ENCODE measurements around the gene MRC1.

- no peak for TF ChIP-seq CTCF (conservative IDR thresholded peaks at IDR 0.05)
- no peak for TF ChIP-seq EZH2 (IDR thresholded peaks at IDR 0.05; ENCODE audit: low read depth)
Observed at GRCh38 chr10:17793823-17794644, 15.1 kb upstream of the MRC1 start.
